Glutamatergic neuron (in vitro differentiated cells): ENCODE data around the gene ACYP1. TPM values are rescaled to one million over a fixed set of nuclear protein-coding genes. Genes with fewer than 3 reads are reported as not detected.

Source experiments
- DNase-seq: peaks from one replicate; pipeline ENCODE4 v3.0.0; 2022
- H3K27ac Mint-ChIP-seq: one replicate; pipeline ENCODE4 v1.8.0; 2020; ENCODE audit warnings: mild to moderate bottlenecking, mixed read lengths, inconsistent platforms; ENCODE audit not compliant: unreplicated experiment
- H3K27me3 Mint-ChIP-seq: one replicate; pipeline ENCODE4 v1.8.0; 2020; ENCODE audit warnings: mild to moderate bottlenecking, moderate library complexity, mixed read lengths, inconsistent platforms; ENCODE audit not compliant: unreplicated experiment
- H3K36me3 Mint-ChIP-seq: one replicate; pipeline ENCODE4 v1.8.0; 2020; ENCODE audit warnings: mild to moderate bottlenecking, mixed read lengths, inconsistent platforms; ENCODE audit not compliant: unreplicated experiment
- H3K4me1 Mint-ChIP-seq: one replicate; pipeline ENCODE4 v1.8.0; 2020; ENCODE audit warnings: mild to moderate bottlenecking, low read depth, mixed read lengths, inconsistent platforms; ENCODE audit not compliant: unreplicated experiment
- H3K4me3 Mint-ChIP-seq: one replicate; pipeline ENCODE4 v1.8.0; 2020; ENCODE audit warnings: mild to moderate bottlenecking, mixed read lengths, inconsistent platforms; ENCODE audit not compliant: unreplicated experiment
- H3K9me3 Mint-ChIP-seq: one replicate; pipeline ENCODE4 v1.8.0; 2020; ENCODE audit warnings: mild to moderate bottlenecking, moderate library complexity, mixed read lengths, inconsistent platforms; ENCODE audit not compliant: unreplicated experiment
- CTCF ChIP-seq: fragments of 200-600 bp; sonication (generic); IDR thresholded peaks from one replicate; pipeline ENCODE4 v1.5.0; 2021; ENCODE audit not compliant: partially characterized antibody, unreplicated experiment
- total RNA-seq: library from RNA; stranded (reverse); fragmentation: NEBNext Ultra II Directional; extraction: Animal tissue kit (Norgen Biotek cat#: 25700); gene quantifications from one replicate; pipeline ENCODE4 v1.2.1, GENCODE V29; 2021; ENCODE audit not compliant: unreplicated experiment

The ACYP1 gene
- total RNA-seq, 1 donor from 2014 or later = 14.3 TPM

- TF ChIP-seq CTCF = no peak
- Mint-ChIP-seq H3K27ac (no peak overlapping the region), H3K9me3 (peaks cover 2% of the 10 kb centered on the region), H3K27me3 (no peaks in the 10 kb centered on the region), H3K36me3 (no peaks in the 10 kb centered on the region), H3K4me3 (no peak overlapping the region), H3K4me1 (peaks cover 6% of the 10 kb centered on the region)
- no peak for DNase-seq
These were observed 58.5 kb downstream of the ACYP1 start for GRCh38 chr14:75005357-75005756.

GRCh38 chr14:75003250-75004027 lies 60.4 kb downstream of the ACYP1 start:
- no peaks in the 10 kb centered on the region for H3K27me3 Mint-ChIP-seq
- no peak for DNase-seq
- no peaks in the 10 kb centered on the region for H3K36me3 Mint-ChIP-seq
- no peak for TF ChIP-seq CTCF
- H3K27ac Mint-ChIP-seq = no peak overlapping the region
- peaks cover 2% of the 10 kb centered on the region for H3K9me3 Mint-ChIP-seq
- peak overlapping the region; percentile 88 for H3K4me3 Mint-ChIP-seq
- H3K4me1 Mint-ChIP-seq = peaks cover 6% of the 10 kb centered on the region

Other genes with a start within 250 kb of the ACYP1 start
- gene PROX2, start 187.9 kb downstream of the ACYP1 start, total RNA-seq = not detected
- gene DLST, start 182.1 kb downstream of the ACYP1 start, total RNA-seq = 114 TPM
- gene RPS6KL1, start 140.8 kb downstream of the ACYP1 start, total RNA-seq = 248 TPM
- gene PGF, start 108.4 kb downstream of the ACYP1 start, total RNA-seq = 7.9 TPM
- gene EIF2B2, start 61.1 kb downstream of the ACYP1 start, total RNA-seq = 39.6 TPM
- 17.1 TPM for gene MLH3, start 12.6 kb downstream of the ACYP1 start, total RNA-seq
- gene ZC2HC1C, start 5.6 kb upstream of the ACYP1 start, total RNA-seq = 3.2 TPM
- 50.7 TPM for gene NEK9, start 63.0 kb upstream of the ACYP1 start, total RNA-seq
- gene TMED10, start 112.6 kb upstream of the ACYP1 start, total RNA-seq = 124 TPM
- 2.9 TPM for gene FOS, start 214.8 kb upstream of the ACYP1 start, total RNA-seq